Uterus (tissue), 2 donors: ENCODE results near the gene KIRREL3.

Source experiments
- POLR2A ChIP-seq, 2 donors: fragments of 450-650 bp; IDR thresholded peaks; one replicate each; pipeline ENCODE4 v1.6.1; 2016; ENCODE audit warnings: antibody characterized with exemption in 2 of 2, mild to moderate bottlenecking in 1 of 2, moderate library complexity in 1 of 2
- TF ChIP-seq, protein P1 (sequence below), 4 experiments: fragments of 200-600 bp in 2 of 4; fragments of 450-650 bp in 2 of 4; sonication (generic) in 2 of 4; IDR thresholded peaks; one replicate each; pipeline ENCODE4 v1.5.1; 2016 to 2019; ENCODE audit warnings: antibody characterized with exemption in 4 of 4, mild to moderate bottlenecking in 2 of 4, moderate library complexity in 1 of 4

DNA sequence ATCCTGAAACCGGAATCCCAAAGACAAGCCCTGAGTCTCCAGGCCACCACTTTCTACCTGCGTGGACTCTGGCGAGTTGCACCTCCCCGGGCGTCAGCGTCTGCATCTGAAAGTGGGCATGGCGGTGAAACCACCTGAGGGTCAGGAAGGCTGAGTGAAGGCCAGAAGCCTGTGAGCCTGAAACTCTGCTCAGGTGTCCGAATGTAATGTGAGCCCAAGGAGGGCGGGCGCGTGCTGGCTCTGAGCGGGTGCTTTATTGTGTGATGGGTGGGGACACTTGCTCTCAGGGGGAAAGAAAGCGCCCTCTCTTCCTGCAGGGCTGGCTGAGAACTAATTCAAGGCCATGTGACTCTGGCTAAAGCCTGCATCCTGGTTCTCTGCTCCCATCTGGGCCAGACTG is 509.5 kb downstream of the KIRREL3 start:
- TF ChIP-seq, protein P1, sequence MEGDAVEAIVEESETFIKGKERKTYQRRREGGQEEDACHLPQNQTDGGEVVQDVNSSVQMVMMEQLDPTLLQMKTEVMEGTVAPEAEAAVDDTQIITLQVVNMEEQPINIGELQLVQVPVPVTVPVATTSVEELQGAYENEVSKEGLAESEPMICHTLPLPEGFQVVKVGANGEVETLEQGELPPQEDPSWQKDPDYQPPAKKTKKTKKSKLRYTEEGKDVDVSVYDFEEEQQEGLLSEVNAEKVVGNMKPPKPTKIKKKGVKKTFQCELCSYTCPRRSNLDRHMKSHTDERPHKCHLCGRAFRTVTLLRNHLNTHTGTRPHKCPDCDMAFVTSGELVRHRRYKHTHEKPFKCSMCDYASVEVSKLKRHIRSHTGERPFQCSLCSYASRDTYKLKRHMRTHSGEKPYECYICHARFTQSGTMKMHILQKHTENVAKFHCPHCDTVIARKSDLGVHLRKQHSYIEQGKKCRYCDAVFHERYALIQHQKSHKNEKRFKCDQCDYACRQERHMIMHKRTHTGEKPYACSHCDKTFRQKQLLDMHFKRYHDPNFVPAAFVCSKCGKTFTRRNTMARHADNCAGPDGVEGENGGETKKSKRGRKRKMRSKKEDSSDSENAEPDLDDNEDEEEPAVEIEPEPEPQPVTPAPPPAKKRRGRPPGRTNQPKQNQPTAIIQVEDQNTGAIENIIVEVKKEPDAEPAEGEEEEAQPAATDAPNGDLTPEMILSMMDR (IDR thresholded peaks at IDR 0.05) = no peak
- TF ChIP-seq POLR2A (IDR thresholded peaks at IDR 0.05) = no peak
